GM20431 (cell line): ENCODE results near the gene SEC61A1.

Experiments
- in situ Hi-C: fragments of 300-500 bp; cut with MseI, MboI; formaldehyde crosslinking; loops from one replicate; pipeline ENCODE4 v1.15.0; 2020; ENCODE audit warnings: low sequenced_read_pairs; ENCODE audit not compliant: unreplicated experiment

Gene SEC61A1

GRCh38 chr3:128076483-128077201 is 24.4 kb downstream of the SEC61A1 start:
- in situ Hi-C loops: no loop called here

GRCh38 chr3:128077202-128077624 is 25.0 kb downstream of the SEC61A1 start:
- in situ Hi-C loops: no loop called here

GRCh38 chr3:128077665-128078064 is 25.4 kb downstream of the SEC61A1 start:
- in situ Hi-C loops: no loop called here

GRCh38 chr3:128078322-128078721 is 26.1 kb downstream of the SEC61A1 start:
- in situ Hi-C loops: no loop called here

- in situ Hi-C loops: no loop called here
Measured at GRCh38 chr3:128078875-128079274, 26.6 kb downstream of the SEC61A1 start.

DNA sequence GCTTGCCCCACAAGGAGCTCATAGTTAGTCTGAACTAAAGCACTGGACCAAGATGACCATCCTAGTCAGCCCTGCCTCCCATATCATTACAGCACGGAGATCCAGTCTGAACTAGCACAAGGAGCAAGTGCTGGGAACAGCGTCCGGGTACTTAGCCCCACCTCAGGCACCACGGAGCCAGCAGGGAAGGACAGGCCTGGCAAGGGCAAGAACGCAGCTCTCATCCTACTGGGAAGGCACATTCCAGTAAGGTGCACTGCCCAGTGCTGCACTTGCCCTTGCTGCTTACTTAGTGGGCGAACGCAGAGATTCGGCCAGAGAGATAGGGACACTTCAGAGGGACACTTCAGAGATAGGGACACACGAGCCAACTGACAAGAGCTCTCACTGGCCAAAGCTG is 27.6 kb downstream of the SEC61A1 start:
- in situ Hi-C loops: no loop called here

GRCh38 chr3:128080323-128081080 is 28.3 kb downstream of the SEC61A1 start:
- in situ Hi-C loops: no loop called here

GRCh38 chr3:128081226-128081625 is 29.0 kb downstream of the SEC61A1 start:
- in situ Hi-C loops: no loop called here

GRCh38 chr3:128081846-128082245 is 29.6 kb downstream of the SEC61A1 start:
- in situ Hi-C loops: no loop called here

DNA sequence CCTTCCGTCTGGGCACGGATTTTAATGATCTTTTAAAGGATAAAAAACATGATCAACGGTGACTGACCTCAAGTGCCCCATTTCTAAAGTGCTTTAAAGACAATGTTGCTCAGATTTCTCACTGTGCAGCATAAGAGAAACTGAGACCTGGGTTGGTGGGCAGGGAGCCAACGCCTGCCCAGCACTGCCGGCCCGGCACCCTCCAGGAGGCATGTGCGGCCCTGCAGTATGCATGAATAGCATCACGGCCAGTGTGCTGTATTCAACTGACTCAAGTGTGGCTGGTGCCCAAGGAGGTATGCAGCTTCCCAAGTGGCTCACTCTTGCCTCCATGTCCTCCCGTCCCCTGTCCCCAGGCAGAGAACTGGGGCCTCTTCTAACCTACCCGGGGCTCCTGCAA is 30.3 kb downstream of the SEC61A1 start:
- in situ Hi-C loops: no loop called here

GRCh38 chr3:128083396-128083795 is 31.2 kb downstream of the SEC61A1 start:
- in situ Hi-C loops: no loop called here

GRCh38 chr3:128083980-128084674 is 31.9 kb downstream of the SEC61A1 start:
- in situ Hi-C loops: no loop called here

DNA sequence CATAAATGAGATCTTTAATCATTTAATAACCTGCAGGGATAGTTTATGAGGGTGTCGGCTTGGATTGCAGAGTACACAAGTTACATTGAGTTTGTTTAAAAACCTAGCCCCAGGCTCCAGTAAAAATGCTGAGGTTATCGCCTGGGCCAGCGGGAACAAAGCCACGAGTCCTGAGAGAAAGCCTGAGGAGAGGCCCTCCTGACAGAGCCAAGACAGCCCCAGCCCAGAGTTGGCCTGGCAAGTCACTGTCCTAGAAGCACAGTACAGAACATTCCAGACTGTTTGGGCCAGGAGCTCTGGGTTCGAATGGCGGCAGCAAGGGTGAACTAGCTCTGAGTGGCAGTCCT is 32.4 kb downstream of the SEC61A1 start:
- in situ Hi-C loops: no loop called here

- in situ Hi-C loops: no loop called here
Measured at GRCh38 chr3:128089135-128089534, 36.9 kb downstream of the SEC61A1 start.

- in situ Hi-C loops: no loop called here
Measured at GRCh38 chr3:128091586-128091985, 39.3 kb downstream of the SEC61A1 start.

- in situ Hi-C loops: no loop called here
Measured at GRCh38 chr3:128094295-128095151, 42.3 kb downstream of the SEC61A1 start.

DNA sequence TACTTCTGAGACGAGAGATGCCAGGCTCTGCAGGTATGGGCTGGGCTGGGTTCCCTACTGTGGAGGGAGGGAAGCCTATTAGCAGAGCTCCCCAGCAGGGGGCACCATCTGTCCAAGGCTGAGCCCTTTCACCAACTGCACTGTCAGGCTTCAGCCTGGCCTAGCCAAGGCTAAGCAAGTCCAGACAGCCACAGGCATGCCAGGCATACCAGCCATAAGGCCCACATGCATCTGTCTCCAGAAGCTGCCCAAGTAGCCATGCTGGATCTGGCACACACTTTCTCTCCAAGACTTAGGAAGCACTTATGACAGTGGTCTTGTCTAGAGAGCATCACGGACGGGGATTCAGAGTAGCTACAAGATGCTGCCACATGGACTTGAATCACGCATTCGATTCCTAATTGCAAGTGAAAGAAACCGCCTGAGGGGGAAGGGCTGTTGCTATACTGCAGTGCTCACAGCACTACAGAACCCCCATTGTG is 43.0 kb downstream of the SEC61A1 start:
- in situ Hi-C loops: no loop called here

DNA sequence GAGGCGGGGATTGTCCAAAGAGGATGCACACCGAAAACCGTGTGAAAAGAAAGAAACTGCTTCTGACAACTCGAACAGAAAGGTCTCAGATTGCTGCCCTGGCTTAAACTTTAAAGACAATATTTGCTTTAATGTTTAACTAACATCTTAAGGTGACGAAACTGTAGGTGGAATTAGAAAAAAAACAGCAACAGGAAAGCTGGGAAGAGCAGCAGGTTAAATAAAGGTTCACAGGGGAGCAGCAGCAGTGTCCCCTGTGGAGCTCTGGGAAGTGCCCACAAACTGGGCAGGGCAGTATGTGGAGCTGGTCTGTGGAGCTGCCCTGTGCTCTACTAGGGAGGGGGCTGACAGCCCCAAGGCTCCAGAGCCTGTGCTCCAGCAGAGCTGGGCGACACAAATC is 46.0 kb downstream of the SEC61A1 start:
- in situ Hi-C loops: no loop called here

GRCh38 chr3:128100161-128100560 is 47.9 kb downstream of the SEC61A1 start:
- in situ Hi-C loops: no loop called here

DNA sequence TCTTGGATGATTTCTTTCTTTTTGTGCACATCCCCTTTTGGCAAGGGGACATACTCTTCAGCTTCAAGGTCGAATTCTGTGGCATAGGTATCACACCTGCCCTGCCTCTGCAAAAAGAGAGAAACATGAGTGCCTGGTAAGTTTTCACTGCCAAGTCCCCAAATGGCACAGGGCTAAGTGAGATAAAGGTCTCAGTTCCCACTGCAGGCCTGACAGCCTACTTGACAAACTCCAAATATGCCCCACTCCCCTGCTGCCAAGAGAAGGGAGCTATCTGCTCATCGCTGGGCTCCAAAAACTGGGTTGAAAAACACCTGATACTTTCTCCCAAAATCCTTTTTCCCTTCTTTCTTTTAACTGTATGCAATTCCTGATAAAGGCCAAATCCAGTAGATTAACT is 48.4 kb downstream of the SEC61A1 start:
- in situ Hi-C loops: no loop called here
